Suprapubic skin (tissue), 4 donors: ENCODE measurements around the gene POLR1A. TPM values are rescaled to one million over a fixed set of nuclear protein-coding genes. Genes with fewer than 3 reads are reported as not detected.

Source experiments
- DNase-seq, 2 donors: peaks; one replicate each; pipeline ENCODE4 v3.0.0-alpha.2; 2019; ENCODE audit warnings: low spot score in 2 of 2
- H3K27ac ChIP-seq: fragments of 200-600 bp; sonication (generic); one replicate; pipeline ENCODE4 v1.5.1; 2019
- H3K27me3 ChIP-seq: fragments of 200-600 bp; sonication (generic); one replicate; pipeline ENCODE4 v1.5.1; 2019
- H3K36me3 ChIP-seq: fragments of 200-600 bp; sonication (generic); one replicate; pipeline ENCODE4 v1.5.1; 2019
- H3K4me1 ChIP-seq: fragments of 200-600 bp; sonication (generic); one replicate; pipeline ENCODE4 v1.5.1; 2019
- H3K4me3 ChIP-seq: fragments of 200-600 bp; sonication (generic); one replicate; pipeline ENCODE4 v1.5.1; 2019; ENCODE audit warnings: mild to moderate bottlenecking
- H3K9me3 ChIP-seq: fragments of 200-600 bp; sonication (generic); one replicate; pipeline ENCODE4 v1.5.1; 2019
- CTCF ChIP-seq, 2 donors: fragments of 200-600 bp in 1 of 2; fragments of 450-650 bp in 1 of 2; sonication (generic) in 1 of 2; IDR thresholded peaks; one replicate each; pipeline ENCODE4 v1.5.1; 2016 to 2019; ENCODE audit warnings: antibody characterized with exemption in 2 of 2, mild to moderate bottlenecking in 1 of 2, moderate library complexity in 1 of 2
- EP300 ChIP-seq: sonication (generic); formaldehyde crosslinking; IDR thresholded peaks from one replicate; pipeline ENCODE4 v1.6.1; 2017; ENCODE audit warnings: antibody characterized with exemption
- POLR2A ChIP-seq, 2 donors: fragments of 450-650 bp; IDR thresholded peaks; one replicate each; pipeline ENCODE4 v1.6.1; 2017; ENCODE audit warnings: antibody characterized with exemption in 2 of 2, mild to moderate bottlenecking in 2 of 2, moderate library complexity in 2 of 2
- POLR2AphosphoS5 ChIP-seq, 3 donors: sonication (generic); formaldehyde crosslinking; IDR thresholded peaks; one replicate each; pipeline ENCODE4 v1.6.1; 2017; ENCODE audit warnings: antibody characterized with exemption in 3 of 3
- WGBS: methylation state at CpG from one replicate; pipeline ENCODE4 v1.1.5; 2018; 5-methylcytosine and 5-hydroxymethylcytosine counted together
- total RNA-seq, 4 donors: library from RNA; depleted of rRNA; stranded (reverse); fragments of >200 nt; gene quantifications; one replicate each; pipeline ENCODE4 v1.1.0, GENCODE V29; 2016

POLR1A gene
- total RNA-seq, 4 donors from 2014 or later = 20.2 to 24.3 (median 21.2) TPM

GRCh38 chr2:85987266-85988174 is 118.2 kb downstream of the POLR1A start:
- peak in 1 of 2 donors; percentile 56 for DNase-seq
- 56% methylated on average over 6 of the region's 6 CpGs for WGBS

GRCh38 chr2:85986121-85986520 is 119.6 kb downstream of the POLR1A start:
- no peak for DNase-seq
- TF ChIP-seq CTCF (IDR thresholded peaks at IDR 0.05) (no peak), POLR2AphosphoS5 (IDR thresholded peaks at IDR 0.05) (no peak), POLR2A (IDR thresholded peaks at IDR 0.05) (no peak), EP300 (no peak)
- no peak overlapping the region for H3K4me3 ChIP-seq
- H3K4me1 ChIP-seq = peaks cover 19% of the 10 kb centered on the region
- H3K36me3 ChIP-seq = no peaks in the 10 kb centered on the region
- no peaks in the 10 kb centered on the region for H3K27me3 ChIP-seq
- no peak overlapping the region for H3K27ac ChIP-seq
- H3K9me3 ChIP-seq = no peaks in the 10 kb centered on the region
- WGBS = 94% methylated on average over 9 of the region's 9 CpGs

More at GRCh38 chr2:85987266-85988174, 118.2 kb downstream of the POLR1A start:
- no peaks in the 10 kb centered on the region for H3K36me3 ChIP-seq
- peak overlapping the region; percentile 76 for H3K27ac ChIP-seq
- no peaks in the 10 kb centered on the region for H3K9me3 ChIP-seq
- TF ChIP-seq POLR2AphosphoS5 (IDR thresholded peaks at IDR 0.05) = no peak
- no peak for TF ChIP-seq EP300
- TF ChIP-seq CTCF (IDR thresholded peaks at IDR 0.05) = no peak
- TF ChIP-seq POLR2A (IDR thresholded peaks at IDR 0.05) = no peak
- H3K27me3 ChIP-seq = no peaks in the 10 kb centered on the region
- H3K4me3 ChIP-seq = no peak overlapping the region
- H3K4me1 ChIP-seq = peaks cover 19% of the 10 kb centered on the region

DNA sequence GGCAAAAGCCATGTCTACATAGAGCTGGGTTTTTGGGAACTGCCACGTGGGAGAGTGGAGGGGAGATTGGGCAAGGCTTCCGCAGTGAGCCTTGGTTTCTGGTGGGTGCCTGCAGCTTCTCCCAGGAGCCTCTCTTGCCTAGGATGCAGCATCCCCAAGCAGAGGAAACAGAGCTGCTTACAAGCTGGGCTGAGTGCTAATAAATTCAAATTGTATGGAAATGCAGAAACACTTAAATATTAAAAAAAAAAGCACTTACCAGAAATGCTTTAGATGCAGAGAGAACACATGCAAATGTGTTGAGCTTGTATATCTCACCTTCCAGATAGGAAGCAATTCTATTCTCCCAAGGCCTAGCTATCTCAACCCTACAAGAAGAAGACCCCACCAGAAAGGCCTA is 120.9 kb downstream of the POLR1A start:
- no peaks in the 10 kb centered on the region for H3K36me3 ChIP-seq

GRCh38 chr2:85983766-85984165 is 121.9 kb downstream of the POLR1A start:
- Histone ChIP-seq H3K27ac (peak overlapping the region; percentile 5), H3K4me1 (peaks cover 26% of the 10 kb centered on the region), H3K27me3 (no peaks in the 10 kb centered on the region), H3K36me3 (no peaks in the 10 kb centered on the region), H3K9me3 (no peaks in the 10 kb centered on the region), H3K4me3 (no peak overlapping the region)
- peak in 1 of 2 donors; percentile 31 for DNase-seq
- no peak for TF ChIP-seq EP300
- no peak for TF ChIP-seq CTCF (IDR thresholded peaks at IDR 0.05)
- TF ChIP-seq POLR2AphosphoS5 (IDR thresholded peaks at IDR 0.05) = no peak
- TF ChIP-seq POLR2A (IDR thresholded peaks at IDR 0.05) = no peak
- WGBS = 93% methylated on average over 6 of the region's 6 CpGs

More for the DNA sequence above, 120.9 kb downstream of the POLR1A start:
- no peaks in the 10 kb centered on the region for H3K9me3 ChIP-seq
- TF ChIP-seq POLR2A (IDR thresholded peaks at IDR 0.05) (no peak), EP300 (no peak), CTCF (IDR thresholded peaks at IDR 0.05) (no peak), POLR2AphosphoS5 (IDR thresholded peaks at IDR 0.05) (no peak)
- H3K4me3 ChIP-seq = no peak overlapping the region
- peaks cover 19% of the 10 kb centered on the region for H3K4me1 ChIP-seq
- peak in 1 of 2 donors; percentile 10 for DNase-seq
- 81% methylated on average over 2 of the region's 2 CpGs for WGBS
- no peak overlapping the region for H3K27ac ChIP-seq
- H3K27me3 ChIP-seq = no peaks in the 10 kb centered on the region

GRCh38 chr2:85981579-85982247 is 124.0 kb downstream of the POLR1A start:
- peak in 1 of 2 donors; percentile 44 for DNase-seq
- Histone ChIP-seq H3K27ac (no peak overlapping the region), H3K9me3 (no peaks in the 10 kb centered on the region), H3K4me1 (peaks cover 20% of the 10 kb centered on the region), H3K4me3 (no peak overlapping the region), H3K27me3 (no peaks in the 10 kb centered on the region), H3K36me3 (no peaks in the 10 kb centered on the region)
- TF ChIP-seq POLR2AphosphoS5 (IDR thresholded peaks at IDR 0.05) (no peak), CTCF (IDR thresholded peaks at IDR 0.05) (no peak), EP300 (no peak), POLR2A (IDR thresholded peaks at IDR 0.05) (no peak)
- 90% methylated on average over 12 of the region's 12 CpGs for WGBS
